HepG2 (cell line): ENCODE results near the gene CYP4F8. TPM values are rescaled to one million over a fixed set of nuclear protein-coding genes. Genes with fewer than 3 reads are reported as not detected.
A peak's percentile ranks its signal among the peaks of the same experiment; 100 is the strongest.

Experiments
- AGO2 ChIP-seq: fragments of 200-400 bp; formaldehyde crosslinking; optimal IDR thresholded peaks from 2 replicates; pipeline ENCODE3; 2017; ENCODE audit warnings: mild to moderate bottlenecking, low read depth, low read length, moderate library complexity
- CBX5 ChIP-seq: sonication (generic); formaldehyde crosslinking; IDR thresholded peaks from 2 replicates; pipeline ENCODE4 v1.4.0; 2020; ENCODE audit warnings: missing genetic modification reagents, borderline replicate concordance
- EEA1 ChIP-seq: sonication (generic); formaldehyde crosslinking; IDR thresholded peaks from 2 replicates; pipeline ENCODE4 v1.5.1; 2020; ENCODE audit warnings: mild to moderate bottlenecking, missing genetic modification reagents, borderline replicate concordance
- FOXM1 ChIP-seq: sonication (generic); formaldehyde crosslinking; IDR thresholded peaks from 2 replicates; pipeline ENCODE4 v1.5.0; 2020; ENCODE audit warnings: missing genetic modification reagents
- GZF1 ChIP-seq: sonication (generic); formaldehyde crosslinking; IDR thresholded peaks from 2 replicates; pipeline ENCODE4 v1.5.1; 2020; ENCODE audit warnings: mild to moderate bottlenecking, missing genetic modification reagents
- HIVEP1 ChIP-seq: sonication (generic); formaldehyde crosslinking; IDR thresholded peaks from 2 replicates; pipeline ENCODE4 v1.4.0; 2020; ENCODE audit warnings: mild to moderate bottlenecking, missing genetic modification reagents
- HOXA5 ChIP-seq: sonication (generic); formaldehyde crosslinking; IDR thresholded peaks from 2 replicates; pipeline ENCODE4 v1.4.0; 2020; ENCODE audit warnings: missing genetic modification reagents
- LCORL ChIP-seq, 2 experiments: fragments of 450-650 bp in 1 of 2; sonication (generic) in 1 of 2; formaldehyde crosslinking in 1 of 2; IDR thresholded peaks; 2 replicates each; pipeline versions ENCODE4 v1.5.0 to v1.6.1; 2017 to 2020; ENCODE audit warnings: antibody characterized with exemption in 1 of 2, missing genetic modification reagents in 1 of 2
- NFE2 ChIP-seq: sonication (generic); formaldehyde crosslinking; IDR thresholded peaks from 2 replicates; pipeline ENCODE4 v1.4.0; 2020; ENCODE audit warnings: missing genetic modification reagents
- NFKBIZ ChIP-seq: IDR thresholded peaks from 2 replicates; pipeline ENCODE4 v1.6.1; 2018; ENCODE audit warnings: missing genetic modification reagents, missing compliant biosample characterization
- ZFP90 ChIP-seq: sonication (generic); formaldehyde crosslinking; IDR thresholded peaks from 2 replicates; pipeline ENCODE4 v1.8.0; 2022; ENCODE audit warnings: missing genetic modification reagents, mild to moderate bottlenecking, inconsistent platforms, borderline replicate concordance
- ZNF205 ChIP-seq: IDR thresholded peaks from 2 replicates; pipeline ENCODE4 v1.6.1; 2018; ENCODE audit warnings: missing biosample characterization, missing genetic modification reagents
- ZNF224 ChIP-seq: sonication (generic); formaldehyde crosslinking; IDR thresholded peaks from 2 replicates; pipeline ENCODE4 v1.5.0; 2020; ENCODE audit warnings: mild to moderate bottlenecking, missing genetic modification reagents
- ZNF7 ChIP-seq: IDR thresholded peaks from 2 replicates; pipeline ENCODE4 v1.6.1; 2016; ENCODE audit warnings: missing biosample characterization, missing genetic modification reagents
- ZNF766 ChIP-seq: sonication (generic); formaldehyde crosslinking; IDR thresholded peaks from 2 replicates; pipeline ENCODE4 v1.5.0; 2020; ENCODE audit warnings: missing genetic modification reagents, borderline replicate concordance
- polyA plus RNA-seq, 8 experiments: library from polyadenylated mRNA; depleted of rRNA in 3 of 8; stranded (reverse) in 7 of 8; unstranded in 1 of 8; fragments of >200 nt; fragmentation: Illumina TruSeq in 4 of 8; extraction: Trizol in 4 of 8; gene quantifications; 2 replicates each; pipeline versions ENCODE4 v1.2.1 to v1.2.3, GENCODE V29; 2011 to 2016; ENCODE audit warnings: low read depth in 4 of 8, missing spikeins in 1 of 8, mixed read lengths in 1 of 8; ENCODE audit not compliant: insufficient read depth in 1 of 8
- total RNA-seq, 5 experiments: library from RNA; depleted of rRNA; stranded (reverse); fragments of >200 nt; fragmentation: Illumina TruSeq; extraction: Trizol; gene quantifications; 2 replicates each; pipeline ENCODE4 v1.2.3, GENCODE V29; 2016; ENCODE audit warnings: low read depth in 1 of 5
- TF ChIP-seq, protein P1 (sequence below): sonication (generic); formaldehyde crosslinking; IDR thresholded peaks from 2 replicates; pipeline ENCODE4 v1.8.1; 2023; ENCODE audit warnings: missing genetic modification reagents, mild to moderate bottlenecking, borderline replicate concordance
- TF ChIP-seq, protein P2 (sequence below): IDR thresholded peaks from 2 replicates; pipeline ENCODE4 v1.6.1; 2016; ENCODE audit warnings: missing compliant biosample characterization, missing genetic modification reagents, borderline replicate concordance
- TF ChIP-seq, protein P3 (sequence below): sonication (generic); IDR thresholded peaks from 2 replicates; pipeline ENCODE4 v1.6.1; 2016; ENCODE audit warnings: low read depth, borderline replicate concordance
- TF ChIP-seq, protein P4 (sequence below): sonication (generic); formaldehyde crosslinking; IDR thresholded peaks from 2 replicates; pipeline ENCODE4 v1.4.0; 2020; ENCODE audit warnings: missing genetic modification reagents
- TF ChIP-seq, protein P5 (sequence below): sonication (generic); formaldehyde crosslinking; IDR thresholded peaks from 2 replicates; pipeline ENCODE4 v1.4.0; 2020; ENCODE audit warnings: missing genetic modification reagents
- TF ChIP-seq, protein P6 (sequence below): IDR thresholded peaks from 2 replicates; pipeline ENCODE4 v1.6.1; 2016; ENCODE audit warnings: mild to moderate bottlenecking, missing biosample characterization, missing genetic modification reagents

Gene CYP4F8
- total and polyA plus RNA-seq, 2 of the 13 experiments (the other 11 are each of a cell fraction or from before 2014, with no cell fraction given) = not detected

DNA sequence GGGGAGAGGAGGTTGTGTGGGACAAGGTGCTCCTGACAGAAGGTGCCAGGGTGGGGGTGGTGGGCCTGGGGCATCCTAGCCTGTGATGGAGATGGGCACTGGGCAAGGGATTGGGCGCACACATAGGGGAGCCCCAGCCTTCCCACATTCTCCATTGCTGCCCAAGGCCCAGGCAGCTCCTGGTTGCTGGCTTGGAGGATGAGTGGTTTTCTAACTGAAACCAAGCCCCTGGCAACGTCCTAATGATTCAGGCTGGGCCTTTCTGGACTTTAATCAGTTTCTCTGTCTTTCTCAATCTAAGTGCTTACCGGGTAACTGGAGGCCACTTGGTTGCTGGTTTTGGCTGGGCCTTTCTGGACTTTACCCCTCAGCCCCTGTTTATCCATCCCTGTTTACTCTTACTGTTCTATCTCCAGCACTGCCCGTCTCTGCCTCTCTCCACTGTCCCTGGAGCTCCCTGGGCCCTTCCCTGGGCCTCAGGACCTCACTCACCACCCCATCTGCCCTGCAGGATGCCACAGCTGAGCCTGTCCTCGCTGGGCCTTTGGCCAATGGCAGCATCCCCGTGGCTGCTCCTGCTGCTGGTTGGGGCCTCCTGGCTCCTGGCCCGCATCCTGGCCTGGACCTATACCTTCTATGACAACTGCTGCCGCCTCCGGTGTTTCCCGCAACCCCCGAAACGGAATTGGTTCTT lies 26.0 kb downstream of the CYP4F8 start (continued):
- peak; percentile 49; the same call in 1 of the 2 replicates for TF ChIP-seq ZNF224 (CRISPR knock-in tag)
- no peak for TF ChIP-seq ZNF766 (CRISPR knock-in tag)
- no peak for TF ChIP-seq NFE2 (CRISPR knock-in tag)
- TF ChIP-seq LCORL (IDR thresholded peaks at IDR 0.05) = 0 out of 2 replicates have a peak, but pooled peaks have one; percentile 55
- TF ChIP-seq LCORL (CRISPR knock-in tag; IDR thresholded peaks at IDR 0.05) = peak; percentile 82
- TF ChIP-seq, protein P1, sequence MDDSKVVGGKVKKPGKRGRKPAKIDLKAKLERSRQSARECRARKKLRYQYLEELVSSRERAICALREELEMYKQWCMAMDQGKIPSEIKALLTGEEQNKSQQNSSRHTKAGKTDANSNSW (CRISPR knock-in tag) = no peak
- no peak for TF ChIP-seq HIVEP1 (CRISPR knock-in tag)
- no peak for TF ChIP-seq AGO2
- TF ChIP-seq, protein P2, sequence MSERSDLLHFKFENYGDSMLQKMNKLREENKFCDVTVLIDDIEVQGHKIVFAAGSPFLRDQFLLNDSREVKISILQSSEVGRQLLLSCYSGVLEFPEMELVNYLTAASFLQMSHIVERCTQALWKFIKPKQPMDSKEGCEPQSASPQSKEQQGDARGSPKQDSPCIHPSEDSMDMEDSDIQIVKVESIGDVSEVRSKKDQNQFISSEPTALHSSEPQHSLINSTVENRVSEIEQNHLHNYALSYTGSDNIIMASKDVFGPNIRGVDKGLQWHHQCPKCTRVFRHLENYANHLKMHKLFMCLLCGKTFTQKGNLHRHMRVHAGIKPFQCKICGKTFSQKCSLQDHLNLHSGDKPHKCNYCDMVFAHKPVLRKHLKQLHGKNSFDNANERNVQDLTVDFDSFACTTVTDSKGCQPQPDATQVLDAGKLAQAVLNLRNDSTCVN = no peak; the same call in 1 of the 2 replicates
- TF ChIP-seq HOXA5 (CRISPR knock-in tag) = 0 out of 2 replicates have a peak, but pooled peaks have one; percentile 19
- TF ChIP-seq ZNF7 (CRISPR knock-in tag) = no peak
- no peak; the same call in 1 of the 2 replicates for TF ChIP-seq NFKBIZ (CRISPR knock-in tag)
- no peak for TF ChIP-seq GZF1
- TF ChIP-seq, protein P3, sequence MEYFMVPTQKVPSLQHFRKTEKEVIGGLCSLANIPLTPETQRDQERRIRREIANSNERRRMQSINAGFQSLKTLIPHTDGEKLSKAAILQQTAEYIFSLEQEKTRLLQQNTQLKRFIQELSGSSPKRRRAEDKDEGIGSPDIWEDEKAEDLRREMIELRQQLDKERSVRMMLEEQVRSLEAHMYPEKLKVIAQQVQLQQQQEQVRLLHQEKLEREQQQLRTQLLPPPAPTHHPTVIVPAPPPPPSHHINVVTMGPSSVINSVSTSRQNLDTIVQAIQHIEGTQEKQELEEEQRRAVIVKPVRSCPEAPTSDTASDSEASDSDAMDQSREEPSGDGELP = peak; percentile 47; the same call in 1 of the 2 replicates
- no peak for TF ChIP-seq EEA1 (CRISPR knock-in tag)
- 0 out of 2 replicates have a peak, but pooled peaks have one; percentile 39 for TF ChIP-seq ZFP90 (CRISPR knock-in tag)
- TF ChIP-seq CBX5 (CRISPR knock-in tag) = peak; percentile 60; the same call in 1 of the 2 replicates
- no peak for TF ChIP-seq FOXM1 (CRISPR knock-in tag)
- TF ChIP-seq, protein P4, sequence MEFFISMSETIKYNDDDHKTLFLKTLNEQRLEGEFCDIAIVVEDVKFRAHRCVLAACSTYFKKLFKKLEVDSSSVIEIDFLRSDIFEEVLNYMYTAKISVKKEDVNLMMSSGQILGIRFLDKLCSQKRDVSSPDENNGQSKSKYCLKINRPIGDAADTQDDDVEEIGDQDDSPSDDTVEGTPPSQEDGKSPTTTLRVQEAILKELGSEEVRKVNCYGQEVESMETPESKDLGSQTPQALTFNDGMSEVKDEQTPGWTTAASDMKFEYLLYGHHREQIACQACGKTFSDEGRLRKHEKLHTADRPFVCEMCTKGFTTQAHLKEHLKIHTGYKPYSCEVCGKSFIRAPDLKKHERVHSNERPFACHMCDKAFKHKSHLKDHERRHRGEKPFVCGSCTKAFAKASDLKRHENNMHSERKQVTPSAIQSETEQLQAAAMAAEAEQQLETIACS (CRISPR knock-in tag) = no peak
- TF ChIP-seq, protein P5, sequence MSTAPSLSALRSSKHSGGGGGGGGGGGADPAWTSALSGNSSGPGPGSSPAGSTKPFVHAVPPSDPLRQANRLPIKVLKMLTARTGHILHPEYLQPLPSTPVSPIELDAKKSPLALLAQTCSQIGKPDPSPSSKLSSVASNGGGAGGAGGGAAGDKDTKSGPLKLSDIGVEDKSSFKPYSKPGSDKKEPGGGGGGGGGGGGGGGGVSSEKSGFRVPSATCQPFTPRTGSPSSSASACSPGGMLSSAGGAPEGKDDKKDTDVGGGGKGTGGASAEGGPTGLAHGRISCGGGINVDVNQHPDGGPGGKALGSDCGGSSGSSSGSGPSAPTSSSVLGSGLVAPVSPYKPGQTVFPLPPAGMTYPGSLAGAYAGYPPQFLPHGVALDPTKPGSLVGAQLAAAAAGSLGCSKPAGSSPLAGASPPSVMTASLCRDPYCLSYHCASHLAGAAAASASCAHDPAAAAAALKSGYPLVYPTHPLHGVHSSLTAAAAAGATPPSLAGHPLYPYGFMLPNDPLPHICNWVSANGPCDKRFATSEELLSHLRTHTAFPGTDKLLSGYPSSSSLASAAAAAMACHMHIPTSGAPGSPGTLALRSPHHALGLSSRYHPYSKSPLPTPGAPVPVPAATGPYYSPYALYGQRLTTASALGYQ (CRISPR knock-in tag) = no peak
- TF ChIP-seq ZNF205 (CRISPR knock-in tag) = no peak
- TF ChIP-seq, protein P6, sequence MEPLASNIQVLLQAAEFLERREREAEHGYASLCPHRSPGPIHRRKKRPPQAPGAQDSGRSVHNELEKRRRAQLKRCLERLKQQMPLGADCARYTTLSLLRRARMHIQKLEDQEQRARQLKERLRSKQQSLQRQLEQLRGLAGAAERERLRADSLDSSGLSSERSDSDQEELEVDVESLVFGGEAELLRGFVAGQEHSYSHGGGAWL (CRISPR knock-in tag) = no peak
